HTERT RPE-1 (cell line): Measurements from ENCODE around the gene AHSA1.

Experiments
- in situ Hi-C: fragments of 300-500 bp; cut with MboI; formaldehyde crosslinking; loops from 4 replicates; pipeline ENCODE4 v1.14.3; 2020; ENCODE audit warnings: low sequenced_read_pairs

The AHSA1 gene

DNA sequence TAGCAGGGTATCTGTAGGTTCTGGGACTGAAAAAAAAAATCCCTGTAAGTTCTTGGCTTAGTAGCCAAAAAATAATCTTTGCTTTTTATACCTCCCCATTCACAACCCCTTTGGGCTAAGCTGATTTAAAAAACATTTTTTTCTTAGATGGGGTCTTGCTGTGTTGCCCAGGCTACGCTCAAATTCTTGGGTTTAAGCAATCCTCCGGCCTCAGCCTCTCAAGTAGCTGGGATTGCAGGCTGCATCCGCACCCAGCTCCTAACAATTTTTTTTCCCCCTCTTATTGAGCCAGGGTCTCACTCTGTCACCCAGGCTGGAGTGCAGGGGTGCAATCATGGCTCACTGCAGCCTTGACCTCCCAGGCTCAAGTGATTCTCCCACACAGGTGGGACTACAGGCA lies 49.9 kb downstream of the AHSA1 start:
- in situ Hi-C loops = no loop called here

DNA sequence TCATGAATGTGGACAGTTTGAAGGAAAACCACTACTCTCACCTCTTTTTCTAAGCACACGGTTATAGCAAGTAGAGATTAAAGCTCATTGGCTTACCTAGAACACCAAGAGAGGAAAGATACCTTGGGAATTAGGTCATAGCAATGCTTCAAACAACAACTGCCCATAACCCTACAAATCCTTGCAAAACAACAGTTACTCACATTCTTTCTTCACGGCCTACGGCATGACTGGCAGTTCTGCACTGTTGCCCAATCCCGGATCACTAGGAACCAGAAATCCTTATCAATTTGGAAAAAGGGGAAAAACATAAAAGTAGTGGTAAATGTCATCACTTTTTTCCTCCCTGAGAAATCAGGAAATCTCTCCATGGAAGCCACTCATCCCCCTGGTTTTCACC lies 50.4 kb downstream of the AHSA1 start:
- in situ Hi-C loops = no loop called here

DNA sequence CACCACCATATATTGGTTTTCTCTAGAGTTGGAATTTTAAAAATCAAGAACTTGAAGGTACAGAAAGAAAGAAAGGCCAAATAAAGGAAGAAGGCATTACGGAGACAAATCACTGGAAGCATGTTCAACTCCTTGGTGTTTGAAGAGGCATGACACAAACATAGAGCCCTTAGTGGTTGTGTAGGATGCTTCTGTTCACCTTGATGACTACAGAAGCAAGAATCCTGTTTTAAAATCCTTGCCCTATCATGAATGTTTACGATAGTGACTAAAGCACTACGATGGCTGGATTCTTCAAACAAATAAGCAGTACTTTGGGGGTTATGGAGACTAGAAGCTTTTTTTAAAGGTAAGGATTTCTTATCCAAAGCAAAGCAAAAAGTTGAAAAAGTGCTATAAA lies 51.0 kb downstream of the AHSA1 start:
- in situ Hi-C loops = no loop called here

DNA sequence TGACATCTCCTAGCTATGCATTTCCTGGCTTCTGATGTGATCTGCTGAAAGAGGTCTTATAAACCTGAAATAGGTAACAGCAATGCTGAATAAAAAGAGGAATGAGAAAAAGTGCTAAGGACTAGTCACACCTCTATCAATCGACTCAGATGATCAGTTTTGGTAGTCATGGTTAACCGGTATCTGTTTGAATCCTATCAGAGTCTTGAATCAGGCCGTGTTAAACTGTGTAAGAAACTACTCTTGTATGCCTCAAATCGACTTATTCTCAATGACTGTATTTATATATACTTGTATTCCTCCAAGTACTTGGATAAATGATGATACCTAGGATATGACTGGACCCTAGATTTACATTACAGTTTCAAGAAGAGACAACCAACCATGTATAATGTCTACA lies 51.5 kb downstream of the AHSA1 start:
- in situ Hi-C loops = no loop called here

DNA sequence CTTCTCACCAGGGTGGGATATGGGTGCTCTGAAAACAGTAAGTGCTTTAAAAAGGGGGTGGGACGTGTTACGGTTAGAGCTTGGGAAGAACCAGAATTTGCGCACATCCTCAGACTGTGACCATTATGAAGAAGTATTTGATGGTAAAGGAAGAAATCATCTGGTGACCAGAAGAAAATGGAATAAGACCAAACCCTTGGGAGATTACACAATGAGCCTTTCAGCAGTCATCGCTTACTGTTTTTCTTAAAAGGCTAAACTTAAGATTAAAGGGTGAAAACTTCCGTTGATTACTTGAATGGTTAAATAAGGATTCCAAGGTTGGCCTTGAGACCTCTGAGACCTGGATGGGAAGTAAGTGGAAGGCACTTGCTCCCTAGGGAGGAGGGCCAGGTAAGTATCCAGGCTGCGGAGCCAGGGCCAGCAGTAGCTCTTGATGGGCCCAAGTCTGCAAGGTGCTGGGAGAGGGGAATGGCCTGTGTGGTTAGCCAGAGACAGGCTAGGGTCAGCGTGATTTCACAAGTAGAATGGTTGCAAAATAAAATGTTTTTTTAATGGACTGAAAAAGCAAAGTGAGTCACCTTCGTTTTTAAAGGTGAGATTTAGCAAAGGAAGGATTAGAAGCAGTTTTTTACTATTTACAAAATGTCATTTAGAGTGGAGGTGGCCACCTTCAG lies 53.7 kb downstream of the AHSA1 start:
- in situ Hi-C loops = no loop called here

DNA sequence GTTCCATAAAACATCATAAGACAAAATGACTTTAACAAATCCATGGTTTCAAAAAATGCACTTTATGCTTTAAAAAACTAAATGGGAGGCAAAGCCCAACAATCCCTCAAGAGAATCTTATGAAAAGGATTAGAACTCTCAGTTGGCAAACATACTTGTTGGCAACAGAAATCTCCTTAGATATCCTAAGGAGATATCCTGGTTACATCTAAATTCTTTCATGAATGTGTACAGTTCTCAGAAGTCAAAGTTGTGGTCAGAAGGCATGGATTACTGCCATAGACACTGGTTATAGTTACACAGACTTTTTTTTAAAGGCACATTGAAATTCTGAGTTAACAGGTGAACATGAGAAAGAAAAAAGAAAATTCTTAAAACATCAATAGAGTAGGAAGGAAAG lies 58.2 kb downstream of the AHSA1 start:
- in situ Hi-C loops = no loop called here
